GM21528 (cell line): ENCODE measurements around the gene SP6.

Experiments
- ATAC-seq: cut with Tn5 transposase; IDR thresholded peaks from one replicate; pipeline ENCODE4 v1.9.1; 2021; ENCODE audit warnings: mild to moderate bottlenecking, moderate library complexity; ENCODE audit not compliant: unreplicated experiment, low FRiP score

SP6 gene

DNA sequence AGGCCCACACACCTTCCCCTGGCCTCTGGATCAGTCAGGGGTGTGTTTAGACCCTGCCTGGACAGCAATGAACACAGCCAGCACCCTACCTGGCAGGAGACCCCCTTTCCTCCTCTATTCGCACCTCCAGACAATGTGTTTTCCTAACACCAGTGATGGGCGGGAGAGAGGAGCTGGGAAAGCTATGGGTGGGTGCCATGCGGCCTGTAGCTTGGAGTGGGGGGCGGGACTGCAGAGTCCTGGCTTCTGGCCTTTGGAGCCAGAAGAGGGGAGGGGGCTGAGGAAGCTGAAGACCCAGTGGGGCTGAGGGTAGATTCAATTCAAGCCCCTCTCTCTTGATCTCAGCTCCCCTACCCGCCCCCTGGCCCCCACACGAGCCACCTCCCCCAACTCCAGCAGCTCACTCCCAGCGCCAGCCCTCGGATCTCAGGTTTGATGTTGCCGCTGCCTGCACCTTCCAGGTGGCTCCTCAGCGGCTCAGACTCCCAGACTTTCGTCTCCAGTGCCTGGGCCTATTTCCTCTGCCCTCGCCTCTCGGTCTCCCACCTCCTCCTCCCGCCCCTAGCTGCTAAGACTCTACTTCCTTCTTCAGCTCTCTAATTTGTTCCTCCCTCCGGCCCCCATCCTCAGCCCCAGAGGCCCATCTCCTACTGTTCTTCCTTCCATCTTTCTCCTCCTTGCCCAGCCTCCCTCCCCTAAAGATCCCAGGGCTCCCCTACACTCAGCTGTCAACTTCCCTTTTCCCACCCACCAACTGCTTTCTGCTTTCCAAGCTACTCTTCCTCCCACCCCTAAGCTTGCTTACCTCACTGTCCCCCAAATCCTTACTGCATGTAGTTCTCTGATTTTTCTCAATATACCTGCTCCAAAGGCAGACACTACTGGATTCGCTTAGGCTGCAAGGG is 6.8 kb upstream of the SP6 start:
- ATAC-seq: no peak

- ATAC-seq: no peak
Measured at GRCh38 chr17:47856830-47857229, 5.9 kb upstream of the SP6 start.

- ATAC-seq: no peak
Measured at GRCh38 chr17:47855737-47856136, 4.8 kb upstream of the SP6 start.

DNA sequence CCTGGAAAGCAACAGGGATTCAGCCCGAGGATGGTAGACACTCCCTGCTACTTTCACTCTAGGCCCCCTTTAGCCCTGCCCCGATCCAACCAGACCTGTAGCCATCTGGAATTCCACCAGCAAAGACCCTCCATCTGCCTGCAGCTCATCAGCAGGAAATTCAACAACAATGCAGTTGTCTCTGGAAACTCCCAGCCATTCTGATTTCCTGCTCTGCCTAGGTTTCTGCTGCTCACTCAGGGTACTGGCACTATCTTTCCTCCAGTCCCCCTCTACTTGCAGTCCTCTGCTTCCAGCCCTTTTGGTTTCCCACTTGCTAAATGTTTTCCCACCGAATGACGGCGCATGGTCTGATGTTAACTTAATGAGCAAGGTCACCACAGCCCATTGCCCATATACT is 2.7 kb upstream of the SP6 start:
- no peak for ATAC-seq

- ATAC-seq: no peak
Measured at GRCh38 chr17:47852113-47852949, 1.4 kb upstream of the SP6 start.

- ATAC-seq: no peak
Measured at GRCh38 chr17:47851764-47852112, 775 bp upstream of the SP6 start.

GRCh38 chr17:47850373-47850691 is 631 bp downstream of the SP6 start:
- ATAC-seq: no peak

GRCh38 chr17:47848198-47848513 is 2.8 kb downstream of the SP6 start:
- ATAC-seq: no peak

GRCh38 chr17:47847341-47848197 is 3.4 kb downstream of the SP6 start:
- ATAC-seq: no peak

DNA sequence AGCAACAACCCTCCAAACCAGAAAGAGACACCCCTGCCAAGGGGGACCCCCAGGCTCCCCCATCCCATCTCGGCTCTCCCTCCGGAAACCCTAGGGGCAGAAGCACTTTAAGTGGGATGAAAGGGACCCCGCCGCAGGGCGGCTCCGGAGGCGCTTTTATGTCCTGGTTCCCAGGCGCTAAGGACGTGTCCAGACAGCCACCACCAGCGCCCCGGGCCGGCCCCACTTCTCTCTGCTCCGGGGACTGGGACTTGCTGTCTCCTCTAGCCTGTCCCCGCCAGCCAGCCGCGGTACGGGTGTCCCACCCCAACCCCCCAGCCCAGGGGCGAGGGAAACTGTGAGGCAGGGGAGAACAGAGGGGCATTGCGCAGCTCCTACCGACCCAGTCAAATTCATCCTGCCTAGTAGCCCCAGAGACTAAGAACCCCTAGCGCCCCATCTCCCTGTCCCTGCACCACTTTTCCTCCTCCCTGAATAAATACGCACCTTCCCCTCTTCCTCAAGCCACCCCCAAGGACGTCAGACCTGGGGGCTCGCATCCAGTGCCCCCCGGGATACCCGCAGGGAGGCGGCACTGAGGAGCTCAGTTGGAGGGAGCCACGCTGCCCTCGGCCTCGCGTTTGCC is 4.1 kb downstream of the SP6 start:
- ATAC-seq: no peak

DNA sequence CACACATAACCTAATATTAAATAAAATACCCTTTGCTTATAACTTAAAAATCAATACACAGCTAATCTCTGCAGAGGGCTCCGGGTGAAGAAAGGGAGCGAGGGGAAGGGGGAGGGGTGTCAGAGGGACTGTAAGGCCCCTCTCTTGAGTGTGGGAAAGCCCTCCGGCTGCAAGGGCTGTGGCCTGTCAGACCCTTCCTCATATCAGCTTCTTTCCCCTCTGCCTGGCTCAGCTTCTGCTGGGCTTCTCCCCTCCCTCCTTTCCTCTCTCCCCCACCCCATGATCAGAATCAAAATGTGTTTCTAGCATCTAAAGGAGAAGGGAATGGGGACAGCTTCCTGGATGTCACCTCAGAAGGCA is 5.3 kb downstream of the SP6 start:
- no peak for ATAC-seq

- no peak for ATAC-seq
Measured at GRCh38 chr17:47844814-47845715, 5.9 kb downstream of the SP6 start.

DNA sequence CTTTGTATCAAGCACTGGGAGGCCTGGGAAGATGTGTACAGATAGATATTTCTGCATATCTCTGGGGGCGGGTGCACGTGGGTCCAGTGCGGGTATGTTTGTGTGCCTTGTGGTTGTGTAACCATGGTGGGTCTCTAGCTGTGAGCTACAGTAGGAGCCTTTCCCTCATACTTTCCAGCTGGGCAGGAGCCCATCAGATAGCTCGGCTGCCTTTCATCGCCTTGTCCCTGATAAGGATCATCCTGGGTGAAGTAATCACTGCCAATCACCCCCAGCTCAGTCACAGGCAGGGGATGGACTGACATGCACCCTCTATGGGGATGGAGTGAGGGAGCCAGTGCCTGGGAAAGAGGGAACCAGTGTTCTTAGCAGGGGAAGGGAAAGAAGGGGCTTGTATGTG is 6.7 kb downstream of the SP6 start:
- no peak for ATAC-seq

GRCh38 chr17:47843391-47843730 is 7.6 kb downstream of the SP6 start:
- no peak for ATAC-seq

GRCh38 chr17:47841488-47842291 is 9.3 kb downstream of the SP6 start:
- ATAC-seq: no peak

DNA sequence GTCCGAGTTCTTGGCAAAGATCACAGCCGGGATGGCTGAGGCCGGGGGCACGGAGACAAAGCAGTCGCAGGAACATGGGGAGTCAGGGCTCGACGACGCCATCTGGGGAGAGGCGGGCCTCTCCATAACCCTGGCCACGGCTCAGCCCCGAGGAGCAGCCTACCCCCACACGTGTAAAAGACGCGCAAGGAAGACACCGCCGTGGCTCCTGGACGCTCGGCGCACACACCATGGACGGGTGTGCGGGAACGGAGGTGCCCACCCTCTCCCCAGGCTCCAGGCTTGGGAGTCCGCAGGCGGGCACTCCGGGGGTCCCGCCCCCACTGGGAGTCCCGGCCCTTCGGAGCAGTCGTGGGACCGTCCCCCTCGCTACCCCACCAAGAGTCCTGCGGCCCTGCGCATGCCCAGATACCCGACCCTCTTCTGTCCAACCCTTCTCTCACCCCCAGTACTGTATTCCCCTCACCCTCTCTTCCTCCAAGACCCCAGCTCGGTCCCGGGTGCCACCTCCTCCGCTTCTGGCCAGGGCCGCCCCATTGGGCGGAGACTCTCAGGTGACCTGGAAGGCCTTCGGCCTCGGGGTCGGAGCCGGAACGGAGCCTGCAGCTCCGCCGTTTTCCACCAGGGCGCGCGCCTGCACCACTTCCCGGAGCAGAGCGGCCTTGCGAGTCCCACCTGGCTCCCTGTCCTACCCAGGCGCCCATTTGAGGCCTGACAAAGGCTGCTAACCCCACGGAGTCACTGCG is 10.0 kb downstream of the SP6 start, which contains the start of gene SCRN2:
Gene SCRN2, minus strand, starts transcription at position 532 of the 746 bp plus-strand sequence. Its CDS starts 430 bp downstream, at position 102.
- peak; percentile 77 for ATAC-seq

DNA sequence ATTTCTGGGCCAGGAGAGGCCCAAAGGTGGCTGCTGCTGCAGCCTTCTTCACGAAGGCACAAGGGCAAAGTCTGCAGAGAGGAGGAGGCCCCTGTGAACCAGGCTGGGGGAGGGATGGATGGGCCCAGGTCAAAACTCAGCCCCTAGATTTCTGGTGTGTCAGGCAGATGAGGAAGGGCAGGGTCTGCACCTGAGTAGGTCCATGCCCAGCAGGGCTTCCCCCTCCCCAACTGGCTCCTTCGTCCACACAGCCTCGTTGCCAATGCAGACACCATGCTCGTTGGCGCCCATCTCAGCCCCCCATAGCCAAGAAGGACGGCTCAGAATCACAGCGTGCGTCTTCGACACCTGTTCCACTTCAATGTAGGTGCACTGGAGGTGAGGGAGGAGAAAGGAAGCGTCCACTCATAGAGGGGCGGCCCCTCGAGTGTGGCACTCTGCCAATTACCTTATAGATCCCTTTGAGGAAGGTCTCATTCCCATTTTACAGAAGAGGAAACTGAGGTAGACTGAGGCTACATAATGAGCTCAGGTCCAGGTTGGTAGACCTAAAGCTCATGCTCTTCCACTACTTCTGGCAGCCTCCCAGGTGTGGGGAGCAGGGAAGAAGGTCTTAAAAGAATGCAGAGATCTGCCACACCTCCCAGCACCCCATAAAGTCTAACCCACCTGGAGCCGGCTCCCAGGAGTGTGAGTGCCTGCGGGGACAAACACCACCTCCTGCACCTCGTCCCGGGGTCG is 10.8 kb downstream of the SP6 start:
- no peak for ATAC-seq

- ATAC-seq: no peak
Measured at GRCh38 chr17:47839071-47839470, 11.9 kb downstream of the SP6 start.
